T-cell (primary cell): ENCODE data around the gene SEL1L2. TPM values are rescaled to one million over a fixed set of nuclear protein-coding genes. Genes with fewer than 3 reads are reported as not detected.

Source experiments
- ATAC-seq, 4 experiments: fragments of 200-7000 bp in 3 of 4; fragments of 150-1000 bp in 1 of 4; cut with Tn5 transposase; replicated peaks in 1 of 4; 1 replicate in 3 of 4; 2 replicates in 1 of 4; pipeline ENCODE4 v1.10.0; 2021; ENCODE audit warnings: moderate library complexity in 3 of 4, mild to moderate bottlenecking in 2 of 4, moderate number of reproducible peaks in 1 of 4
- CTCF ChIA-PET, 2 donors: fragments of 300-600 bp; sonication (Branson Sonifier 250); formaldehyde crosslinking; loops; one replicate each; lab custom pipeline; 2022; ENCODE audit warnings: antibody characterized with exemption in 2 of 2; lab: Charles Lee
- POLR2A ChIA-PET, 2 donors: fragments of 300-600 bp; sonication (Branson Sonifier 250); formaldehyde crosslinking; loops; one replicate each; lab custom pipeline; 2022; ENCODE audit warnings: antibody characterized with exemption in 2 of 2; lab: Charles Lee
- DNase-seq, 35 experiments: peaks; one replicate each; pipeline versions ENCODE4 v3.0.0 to v3.0.0-alpha.2; 2013 to 2023
- H3K27ac ChIP-seq: one replicate; pipeline ENCODE4 v1.5.1; 2013; ENCODE audit warnings: low read length
- H3K27me3 ChIP-seq, 2 experiments: replicated peaks in 1 of 2; 1 replicate in 1 of 2; 2 replicates in 1 of 2; pipeline versions ENCODE4 v1.6.1 to v1.7.0; 2013; ENCODE audit warnings: low read length in 1 of 2, mixed read lengths in 1 of 2; ENCODE audit not compliant: control insufficient read depth in 2 of 2, insufficient read depth in 2 of 2; ENCODE audit errors: extremely low read depth in 1 of 2
- H3K36me3 ChIP-seq, 2 donors: 1 replicate in 1 of 2; 2 replicates in 1 of 2; pipeline versions ENCODE4 v1.6.1 to v1.7.0; 2013; ENCODE audit warnings: low read length in 1 of 2; ENCODE audit not compliant: control insufficient read depth in 2 of 2, insufficient read depth in 1 of 2; ENCODE audit errors: extremely low read depth in 1 of 2
- H3K4me1 ChIP-seq, 2 experiments: 1 replicate in 1 of 2; 2 replicates in 1 of 2; pipeline versions ENCODE4 v1.6.1 to v1.7.0; 2013; ENCODE audit warnings: low read length in 2 of 2, mixed read lengths in 1 of 2; ENCODE audit not compliant: insufficient read depth in 2 of 2, control insufficient read depth in 1 of 2; ENCODE audit errors: extremely low read depth in 1 of 2
- H3K4me3 ChIP-seq, 2 donors: 1 replicate in 1 of 2; 2 replicates in 1 of 2; pipeline versions ENCODE4 v1.5.1 to v1.7.0; 2013; ENCODE audit warnings: mild to moderate bottlenecking in 2 of 2, low read length in 1 of 2, moderate library complexity in 1 of 2; ENCODE audit not compliant: control insufficient read depth in 1 of 2; ENCODE audit errors: extremely low read depth in 1 of 2
- H3K9me3 ChIP-seq: 2 replicates; pipeline ENCODE4 v1.7.0; 2013
- H3K27ac Mint-ChIP-seq, 2 donors: one replicate each; pipeline ENCODE4 v1.8.0; 2020 to 2021; ENCODE audit warnings: mild to moderate bottlenecking in 2 of 2, mixed read lengths in 2 of 2
- H3K27me3 Mint-ChIP-seq, 2 donors: one replicate each; pipeline ENCODE4 v1.8.0; 2021 to 2022; ENCODE audit warnings: mixed read lengths in 2 of 2
- H3K36me3 Mint-ChIP-seq: one replicate; pipeline ENCODE4 v1.8.0; 2021; ENCODE audit warnings: mixed read lengths
- H3K4me1 Mint-ChIP-seq, 3 donors: one replicate each; pipeline ENCODE4 v1.8.0; 2020 to 2022; ENCODE audit warnings: mixed read lengths in 3 of 3, mild to moderate bottlenecking in 1 of 3
- H3K4me3 Mint-ChIP-seq, 3 donors: one replicate each; pipeline ENCODE4 v1.8.0; 2020 to 2022; ENCODE audit warnings: mild to moderate bottlenecking in 3 of 3, mixed read lengths in 3 of 3, moderate library complexity in 3 of 3
- H3K9me3 Mint-ChIP-seq, 3 donors: one replicate each; pipeline ENCODE4 v1.8.0; 2020 to 2022; ENCODE audit warnings: mixed read lengths in 3 of 3
- whole genome bisulfite sequencing: methylation state at CpG from one replicate; pipeline ENCODE4 v1.1.5; 2013; ENCODE audit warnings: missing lambda C conversion rate; ENCODE audit not compliant: insufficient coverage; 5-methylcytosine and 5-hydroxymethylcytosine counted together
- total RNA-seq, 35 experiments: library from RNA in 6 of 35; stranded (reverse) in 6 of 35; fragments of 120-200 nt in 1 of 35; gene quantifications; one replicate each; pipeline versions ENCODE4 v1.2.1 to v1.2.4 and lab custom pipeline; 2013 to 2026

The SEL1L2 gene
- total RNA-seq, 5 donors from 2014 or later (not counting 1 experiment from before 2014, with no cell fraction given) = not detected

- H3K4me1 ChIP-seq = no peaks in the 10 kb centered on the region
- no peak overlapping the region for H3K4me3 Mint-ChIP-seq
- ChIA-PET POLR2A (no interaction called here), CTCF (interaction anchor here (0.7 to 0.9 kb wide), 2 partner anchors 9 to 777 kb away, joined by 3 to 4 read pairs; no protein-coding TSS in a partner anchor)
- no peak for ATAC-seq
- H3K9me3 ChIP-seq = no peaks in the 10 kb centered on the region
- peaks cover 0 to 4% of the 10 kb centered on the region in 2 experiments for H3K27me3 ChIP-seq
- no peaks in the 10 kb centered on the region for H3K9me3 Mint-ChIP-seq
- H3K27ac ChIP-seq = no peak overlapping the region
- WGBS = no CpG with 5 or more reads among the region's 5 CpGs
- DNase-seq = no peak
- H3K27me3 Mint-ChIP-seq = peaks cover 0 to 3% of the 10 kb centered on the region in 2 donors
- no peaks in the 10 kb centered on the region for H3K4me1 Mint-ChIP-seq
- no peak overlapping the region for H3K4me3 ChIP-seq
- H3K27ac Mint-ChIP-seq = no peak overlapping the region
- peaks cover 4% of the 10 kb centered on the region for H3K36me3 Mint-ChIP-seq
- H3K36me3 ChIP-seq = no peaks in the 10 kb centered on the region
Measured at GRCh38 chr20:13825465-13825864, 164.9 kb downstream of the SEL1L2 start.

GRCh38 chr20:13824459-13824858 lies 166.0 kb downstream of the SEL1L2 start:
- ChIA-PET CTCF (interaction anchor here in 1 of 2 donors (0.9 kb wide), 1 partner anchor 8 kb away, joined by 3 read pairs; no protein-coding TSS in a partner anchor), POLR2A (no interaction called here)
- no peak for ATAC-seq
- DNase-seq = no peak
- H3K36me3 Mint-ChIP-seq = peaks cover 4% of the 10 kb centered on the region
- WGBS = no CpG with 5 or more reads among the region's 3 CpGs
- Histone ChIP-seq H3K27me3 (peaks cover 0 to 4% of the 10 kb centered on the region in 2 experiments), H3K9me3 (no peaks in the 10 kb centered on the region), H3K27ac (no peak overlapping the region), H3K36me3 (no peaks in the 10 kb centered on the region), H3K4me1 (no peaks in the 10 kb centered on the region), H3K4me3 (no peak overlapping the region)
- H3K4me1 Mint-ChIP-seq = no peaks in the 10 kb centered on the region
- H3K27ac Mint-ChIP-seq = no peak overlapping the region
- no peak overlapping the region for H3K4me3 Mint-ChIP-seq
- H3K27me3 Mint-ChIP-seq = peaks cover 0 to 3% of the 10 kb centered on the region in 2 donors
- no peaks in the 10 kb centered on the region for H3K9me3 Mint-ChIP-seq

- peaks cover 0 to 3% of the 10 kb centered on the region in 2 donors for H3K27me3 Mint-ChIP-seq
- no CpG with 5 or more reads among the region's 2 CpGs for WGBS
- POLR2A ChIA-PET = no interaction called here
Measured at GRCh38 chr20:13822459-13822858, 168.0 kb downstream of the SEL1L2 start.

GRCh38 chr20:13821876-13822275 lies 168.5 kb downstream of the SEL1L2 start:
- Mint-ChIP-seq H3K27ac (no peak overlapping the region), H3K27me3 (peaks cover 0 to 2% of the 10 kb centered on the region in 2 donors), H3K4me3 (no peak overlapping the region), H3K9me3 (no peaks in the 10 kb centered on the region), H3K36me3 (peaks cover 11% of the 10 kb centered on the region), H3K4me1 (no peaks in the 10 kb centered on the region)
- H3K36me3 ChIP-seq = peaks cover 0 to 9% of the 10 kb centered on the region in 2 donors
- H3K4me1 ChIP-seq = no peaks in the 10 kb centered on the region
- CTCF ChIA-PET = no interaction called here
- no peaks in the 10 kb centered on the region for H3K27me3 ChIP-seq
- no peak overlapping the region for H3K4me3 ChIP-seq
- ATAC-seq (no peak), DNase-seq (no peak)
- no peaks in the 10 kb centered on the region for H3K9me3 ChIP-seq
- POLR2A ChIA-PET = no interaction called here
- no peak overlapping the region for H3K27ac ChIP-seq
- WGBS = 100% methylated on average over 6 of the region's 7 CpGs

More at GRCh38 chr20:13822459-13822858, 168.0 kb downstream of the SEL1L2 start:
- H3K4me3 Mint-ChIP-seq = no peak overlapping the region
- DNase-seq = no peak
- no peak for ATAC-seq
- no peaks in the 10 kb centered on the region for H3K4me1 ChIP-seq
- H3K4me3 ChIP-seq = no peak overlapping the region
- no peak overlapping the region for H3K27ac ChIP-seq
- peaks cover 10% of the 10 kb centered on the region for H3K36me3 Mint-ChIP-seq
- H3K9me3 Mint-ChIP-seq = no peaks in the 10 kb centered on the region
- CTCF ChIA-PET = interaction anchor here in 1 of 2 donors (0.5 kb wide), 1 partner anchor 15 kb away, joined by 3 read pairs; no protein-coding TSS in a partner anchor
- no peaks in the 10 kb centered on the region for H3K4me1 Mint-ChIP-seq
- no peak overlapping the region for H3K27ac Mint-ChIP-seq
- no peaks in the 10 kb centered on the region for H3K9me3 ChIP-seq
- H3K27me3 ChIP-seq = no peaks in the 10 kb centered on the region
- H3K36me3 ChIP-seq = peaks cover 0 to 9% of the 10 kb centered on the region in 2 donors

- no peaks in the 10 kb centered on the region for H3K4me1 Mint-ChIP-seq
- DNase-seq = peak in 3 of 35 experiments; percentile 0 to 56 (median 1)
- no peak overlapping the region for H3K4me3 ChIP-seq
- H3K9me3 ChIP-seq = no peaks in the 10 kb centered on the region
- CTCF ChIA-PET = interaction anchor here (0.6 to 1.7 kb wide), 3 partner anchors 17 to 209 kb away, joined by 3 to 5 read pairs (median 3); no protein-coding TSS in a partner anchor
- H3K36me3 Mint-ChIP-seq = peaks cover 22% of the 10 kb centered on the region
- POLR2A ChIA-PET = no interaction called here
- H3K4me3 Mint-ChIP-seq = no peak overlapping the region
- H3K27me3 ChIP-seq = no peaks in the 10 kb centered on the region
- H3K27ac ChIP-seq = no peak overlapping the region
- H3K27ac Mint-ChIP-seq = peak overlapping the region in 1 of 2 donors; percentile 0
- H3K9me3 Mint-ChIP-seq = no peaks in the 10 kb centered on the region
- peaks cover 0 to 23% of the 10 kb centered on the region in 2 donors for H3K36me3 ChIP-seq
- no peaks in the 10 kb centered on the region for H3K4me1 ChIP-seq
- no peaks in the 10 kb centered on the region for H3K27me3 Mint-ChIP-seq
- 60% methylated on average over 3 of the region's 5 CpGs for WGBS
- peak in 3 of 4 experiments; percentile 40 to 76 (median 62) for ATAC-seq
Measured at GRCh38 chr20:13819885-13820645, 170.3 kb downstream of the SEL1L2 start.

- POLR2A ChIA-PET = no interaction called here
- no peaks in the 10 kb centered on the region for H3K27me3 Mint-ChIP-seq
- Histone ChIP-seq H3K27ac (no peak overlapping the region), H3K4me1 (no peaks in the 10 kb centered on the region), H3K4me3 (no peak overlapping the region), H3K27me3 (no peaks in the 10 kb centered on the region), H3K9me3 (no peaks in the 10 kb centered on the region), H3K36me3 (peaks cover 3 to 47% of the 10 kb centered on the region in 2 donors)
- H3K9me3 Mint-ChIP-seq = no peaks in the 10 kb centered on the region
- H3K4me1 Mint-ChIP-seq = no peaks in the 10 kb centered on the region
- CTCF ChIA-PET = no interaction called here
- DNase-seq = no peak
- H3K27ac Mint-ChIP-seq = peak overlapping the region; percentile 55 to 73
- no peak for ATAC-seq
- no peak overlapping the region for H3K4me3 Mint-ChIP-seq
- peaks cover 34% of the 10 kb centered on the region for H3K36me3 Mint-ChIP-seq
Measured at GRCh38 chr20:13817342-13817741, 173.1 kb downstream of the SEL1L2 start.
